ENCODE measurements around the gene OSBPL5. TPM values are rescaled to one million over a fixed set of nuclear protein-coding genes. Genes with fewer than 3 reads are reported as not detected.

OSBPL5 gene
- total RNA-seq, 1 experiment from 2014 or later: 6.4 TPM

DNA sequence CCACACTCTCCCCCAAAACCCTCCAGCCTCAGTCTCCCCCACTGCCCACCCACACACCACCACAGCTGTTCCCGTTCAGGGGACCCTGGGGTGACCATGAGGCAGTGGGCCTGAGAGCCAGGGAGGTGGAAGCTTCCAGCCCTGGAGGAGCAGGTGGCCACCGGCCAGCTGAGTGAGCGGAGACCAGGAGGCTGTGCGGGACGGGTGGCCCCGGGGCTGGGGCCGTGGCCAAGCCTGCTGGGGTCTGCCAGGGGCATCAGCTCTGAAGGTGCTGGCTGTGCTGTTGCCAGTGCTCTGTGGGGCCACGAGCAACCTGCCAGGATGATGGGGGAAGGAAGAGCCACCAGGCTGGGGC is 26.0 kb downstream of the OSBPL5 start:
- no peak overlapping the region for H3K27ac ChIP-seq
- H3K9me3 ChIP-seq (ENCODE audit: insufficient read depth, low read depth): no peaks in the 10 kb centered on the region
- no peaks in the 10 kb centered on the region for H3K79me2 ChIP-seq (ENCODE audit: low read depth)
- BruUV-seq (replicated peaks): no TSS peak
- H4K20me1 ChIP-seq (ENCODE audit: insufficient read depth): no peaks in the 10 kb centered on the region
- CTCF ChIA-PET: no interaction called here
- H3K9me2 ChIP-seq (ENCODE audit: insufficient read depth): no peaks in the 10 kb centered on the region
- intact Hi-C loops (cut with micrococcal nuclease; ENCODE audit: unreplicated experiment): no loop called here
- no peaks in the 10 kb centered on the region for H3K4me1 ChIP-seq (replicated peaks; ENCODE audit: insufficient read depth)
- no peak for DNase-seq
- no peaks in the 10 kb centered on the region for H3F3A ChIP-seq (ENCODE audit: insufficient read depth, low read depth)
- H3K4me2 ChIP-seq: no peak overlapping the region
- H2AFZ ChIP-seq: no peak overlapping the region
- TF ChIP-seq EZH2 (IDR thresholded peaks at IDR 0.05; ENCODE audit: low read depth): no peak
- TF ChIP-seq CTCF (conservative IDR thresholded peaks at IDR 0.05): no peak
- no peaks in the 10 kb centered on the region for H3K27me3 ChIP-seq (ENCODE audit: insufficient read depth, low read depth)
- POLR2A ChIA-PET (ENCODE audit: unreplicated experiment): no interaction called here
- no peak overlapping the region for H3K4me3 ChIP-seq
- H3K36me3 ChIP-seq (ENCODE audit: low read depth): no peaks in the 10 kb centered on the region

GRCh38 chr11:3138178-3139085 is 26.7 kb downstream of the OSBPL5 start:
- H3K9me2 ChIP-seq (ENCODE audit: insufficient read depth): no peaks in the 10 kb centered on the region
- no TSS peak for BruUV-seq (replicated peaks)
- no peaks in the 10 kb centered on the region for H4K20me1 ChIP-seq (ENCODE audit: insufficient read depth)
- ChIA-PET CTCF (no interaction called here), POLR2A (ENCODE audit: unreplicated experiment) (no interaction called here)
- H2AFZ ChIP-seq: no peak overlapping the region
- no peak overlapping the region for H3K4me2 ChIP-seq
- no peaks in the 10 kb centered on the region for H3F3A ChIP-seq (ENCODE audit: insufficient read depth, low read depth)
- no peaks in the 10 kb centered on the region for H3K27me3 ChIP-seq (ENCODE audit: insufficient read depth, low read depth)
- H3K9me3 ChIP-seq (ENCODE audit: insufficient read depth, low read depth): no peaks in the 10 kb centered on the region
- no peaks in the 10 kb centered on the region for H3K4me1 ChIP-seq (replicated peaks; ENCODE audit: insufficient read depth)
- no peak for DNase-seq
- intact Hi-C loops (cut with micrococcal nuclease; ENCODE audit: unreplicated experiment): no loop called here
- no peak overlapping the region for H3K4me3 ChIP-seq
- TF ChIP-seq CTCF (conservative IDR thresholded peaks at IDR 0.05) (no peak), EZH2 (IDR thresholded peaks at IDR 0.05; ENCODE audit: low read depth) (no peak)
- H3K79me2 ChIP-seq (ENCODE audit: low read depth): no peaks in the 10 kb centered on the region
- H3K36me3 ChIP-seq (ENCODE audit: low read depth): no peaks in the 10 kb centered on the region
- no peak overlapping the region for H3K27ac ChIP-seq

GRCh38 chr11:3137486-3138177 is 27.5 kb downstream of the OSBPL5 start:
- Histone ChIP-seq H4K20me1 (ENCODE audit: insufficient read depth) (no peaks in the 10 kb centered on the region), H3K4me1 (replicated peaks; ENCODE audit: insufficient read depth) (no peaks in the 10 kb centered on the region), H3K9me3 (ENCODE audit: insufficient read depth, low read depth) (no peaks in the 10 kb centered on the region), H3F3A (ENCODE audit: insufficient read depth, low read depth) (no peaks in the 10 kb centered on the region), H2AFZ (no peak overlapping the region), H3K36me3 (ENCODE audit: low read depth) (no peaks in the 10 kb centered on the region), H3K27ac (no peak overlapping the region), H3K4me3 (no peak overlapping the region), H3K79me2 (ENCODE audit: low read depth) (no peaks in the 10 kb centered on the region), H3K9me2 (ENCODE audit: insufficient read depth) (no peaks in the 10 kb centered on the region), H3K27me3 (ENCODE audit: insufficient read depth, low read depth) (no peaks in the 10 kb centered on the region), H3K4me2 (no peak overlapping the region)
- intact Hi-C loops (cut with micrococcal nuclease; ENCODE audit: unreplicated experiment): no loop called here
- DNase-seq: no peak
- no peak for TF ChIP-seq CTCF (conservative IDR thresholded peaks at IDR 0.05)
- no peak for TF ChIP-seq EZH2 (IDR thresholded peaks at IDR 0.05; ENCODE audit: low read depth)
- POLR2A ChIA-PET (ENCODE audit: unreplicated experiment): no interaction called here
- no TSS peak for BruUV-seq (replicated peaks)
- CTCF ChIA-PET: no interaction called here
